Esophagus squamous epithelium (tissue), 4 donors: ENCODE data around the gene HOXC10.

Source experiments
- POLR2A ChIP-seq, 4 donors: fragments of 450-650 bp; IDR thresholded peaks; one replicate each; pipeline ENCODE4 v1.6.1; 2017; ENCODE audit warnings: antibody characterized with exemption in 4 of 4, mild to moderate bottlenecking in 4 of 4, moderate library complexity in 3 of 4
- TF ChIP-seq, protein P1 (sequence below), 6 experiments: fragments of 450-650 bp in 4 of 6; fragments of 200-600 bp in 2 of 6; sonication (generic) in 2 of 6; IDR thresholded peaks; one replicate each; pipeline ENCODE4 v1.5.1; 2016 to 2019; ENCODE audit warnings: antibody characterized with exemption in 6 of 6, mild to moderate bottlenecking in 4 of 6, moderate library complexity in 4 of 6

- TF ChIP-seq, protein P1, sequence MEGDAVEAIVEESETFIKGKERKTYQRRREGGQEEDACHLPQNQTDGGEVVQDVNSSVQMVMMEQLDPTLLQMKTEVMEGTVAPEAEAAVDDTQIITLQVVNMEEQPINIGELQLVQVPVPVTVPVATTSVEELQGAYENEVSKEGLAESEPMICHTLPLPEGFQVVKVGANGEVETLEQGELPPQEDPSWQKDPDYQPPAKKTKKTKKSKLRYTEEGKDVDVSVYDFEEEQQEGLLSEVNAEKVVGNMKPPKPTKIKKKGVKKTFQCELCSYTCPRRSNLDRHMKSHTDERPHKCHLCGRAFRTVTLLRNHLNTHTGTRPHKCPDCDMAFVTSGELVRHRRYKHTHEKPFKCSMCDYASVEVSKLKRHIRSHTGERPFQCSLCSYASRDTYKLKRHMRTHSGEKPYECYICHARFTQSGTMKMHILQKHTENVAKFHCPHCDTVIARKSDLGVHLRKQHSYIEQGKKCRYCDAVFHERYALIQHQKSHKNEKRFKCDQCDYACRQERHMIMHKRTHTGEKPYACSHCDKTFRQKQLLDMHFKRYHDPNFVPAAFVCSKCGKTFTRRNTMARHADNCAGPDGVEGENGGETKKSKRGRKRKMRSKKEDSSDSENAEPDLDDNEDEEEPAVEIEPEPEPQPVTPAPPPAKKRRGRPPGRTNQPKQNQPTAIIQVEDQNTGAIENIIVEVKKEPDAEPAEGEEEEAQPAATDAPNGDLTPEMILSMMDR (IDR thresholded peaks at IDR 0.05): no peak
- no peak for TF ChIP-seq POLR2A (IDR thresholded peaks at IDR 0.05)
Observed at GRCh38 chr12:53959314-53959713, 25.6 kb upstream of the HOXC10 start.
